Body of pancreas (tissue), 4 donors: ENCODE results near the gene UBE2E1. TPM values are rescaled to one million over a fixed set of nuclear protein-coding genes. Genes with fewer than 3 reads are reported as not detected.

ENCODE experiments used
- ATAC-seq: fragments of 150-250 bp; one replicate; pipeline ENCODE4 v1.9.1; 2016
- DNase-seq, 4 donors: peaks; one replicate each; pipeline ENCODE4 v3.0.0-alpha.2; 2019
- H3K27ac ChIP-seq, 4 donors: fragments of 200-600 bp; sonication (generic); 1 replicate in 3 of 4; 2 replicates in 1 of 4; pipeline versions ENCODE4 v1.5.1 to v1.6.1; 2016 to 2019; ENCODE audit warnings: mild to moderate bottlenecking in 1 of 4, mixed read lengths in 1 of 4, moderate library complexity in 1 of 4
- H3K27me3 ChIP-seq, 2 donors: fragments of 200-600 bp; sonication (generic); one replicate each; pipeline ENCODE4 v1.6.0; 2016; ENCODE audit warnings: mild to moderate bottlenecking in 1 of 2
- H3K36me3 ChIP-seq, 2 donors: fragments of 200-600 bp; sonication (generic); replicated peaks in 1 of 2; 2 replicates each; pipeline ENCODE4 v1.5.1; 2016; ENCODE audit warnings: low read depth in 2 of 2; ENCODE audit not compliant: insufficient read depth in 1 of 2
- H3K4me1 ChIP-seq: fragments of 200-600 bp; sonication (generic); one replicate; pipeline ENCODE4 v1.6.0; 2016
- H3K4me3 ChIP-seq, 2 donors: fragments of 200-600 bp; sonication (generic); 1 replicate in 1 of 2; 2 replicates in 1 of 2; pipeline ENCODE4 v1.5.1; 2016 to 2019
- H3K9me3 ChIP-seq, 3 donors: fragments of 200-600 bp; sonication (generic); 1 replicate in 2 of 3; 2 replicates in 1 of 3; pipeline ENCODE4 v1.5.1; 2016
- POLR2A ChIP-seq, 3 donors: fragments of 450-650 bp; IDR thresholded peaks; one replicate each; pipeline ENCODE4 v1.6.1; 2016; ENCODE audit warnings: antibody characterized with exemption in 3 of 3, mild to moderate bottlenecking in 2 of 3
- WGBS, 2 donors: methylation state at CpG; one replicate each; pipeline ENCODE4 v1.1.5; 2017; 5-methylcytosine and 5-hydroxymethylcytosine counted together
- intact Hi-C: fragments of 100-400 bp; cut with DNase I; formaldehyde crosslinking; loops from one replicate; pipeline ENCODE4 v1.15.1; 2023
- total RNA-seq, 2 donors: library from RNA; depleted of rRNA; stranded (reverse); fragments of >200 nt; gene quantifications; one replicate each; pipeline ENCODE4 v1.1.0, GENCODE V29; 2016
- TF ChIP-seq, protein P1 (sequence below), 7 experiments: fragments of 450-650 bp in 4 of 7; fragments of 200-600 bp in 3 of 7; sonication (generic) in 3 of 7; IDR thresholded peaks; one replicate each; pipeline ENCODE4 v1.5.1; 2016 to 2019; ENCODE audit warnings: antibody characterized with exemption in 7 of 7

UBE2E1 gene
- total RNA-seq, 2 donors from 2014 or later = 21.1 to 30.9 TPM

- WGBS, 2 donors = 91 to 92% methylated on average over 1 of the region's 1 CpG
Measured at GRCh38 chr3:23781051-23781450, 24.7 kb upstream of the UBE2E1 start.

GRCh38 chr3:23781871-23782270 is 23.9 kb upstream of the UBE2E1 start:
- no peak overlapping the region for H3K27ac ChIP-seq
- H3K4me3 ChIP-seq = no peak overlapping the region
- 76 to 92% methylated on average over 1 of the region's 1 CpG for WGBS, 2 donors
- no peak for DNase-seq
- no peak for ATAC-seq
- no peaks in the 10 kb centered on the region for H3K27me3 ChIP-seq
- no peaks in the 10 kb centered on the region for H3K4me1 ChIP-seq
- no peaks in the 10 kb centered on the region for H3K36me3 ChIP-seq
- TF ChIP-seq, protein P1, sequence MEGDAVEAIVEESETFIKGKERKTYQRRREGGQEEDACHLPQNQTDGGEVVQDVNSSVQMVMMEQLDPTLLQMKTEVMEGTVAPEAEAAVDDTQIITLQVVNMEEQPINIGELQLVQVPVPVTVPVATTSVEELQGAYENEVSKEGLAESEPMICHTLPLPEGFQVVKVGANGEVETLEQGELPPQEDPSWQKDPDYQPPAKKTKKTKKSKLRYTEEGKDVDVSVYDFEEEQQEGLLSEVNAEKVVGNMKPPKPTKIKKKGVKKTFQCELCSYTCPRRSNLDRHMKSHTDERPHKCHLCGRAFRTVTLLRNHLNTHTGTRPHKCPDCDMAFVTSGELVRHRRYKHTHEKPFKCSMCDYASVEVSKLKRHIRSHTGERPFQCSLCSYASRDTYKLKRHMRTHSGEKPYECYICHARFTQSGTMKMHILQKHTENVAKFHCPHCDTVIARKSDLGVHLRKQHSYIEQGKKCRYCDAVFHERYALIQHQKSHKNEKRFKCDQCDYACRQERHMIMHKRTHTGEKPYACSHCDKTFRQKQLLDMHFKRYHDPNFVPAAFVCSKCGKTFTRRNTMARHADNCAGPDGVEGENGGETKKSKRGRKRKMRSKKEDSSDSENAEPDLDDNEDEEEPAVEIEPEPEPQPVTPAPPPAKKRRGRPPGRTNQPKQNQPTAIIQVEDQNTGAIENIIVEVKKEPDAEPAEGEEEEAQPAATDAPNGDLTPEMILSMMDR (IDR thresholded peaks at IDR 0.05) = no peak
- TF ChIP-seq POLR2A (IDR thresholded peaks at IDR 0.05) = no peak
- no peaks in the 10 kb centered on the region for H3K9me3 ChIP-seq
- intact Hi-C loops = no loop called here

More at GRCh38 chr3:23781051-23781450, 24.7 kb upstream of the UBE2E1 start:
- Histone ChIP-seq H3K9me3 (no peaks in the 10 kb centered on the region), H3K36me3 (no peaks in the 10 kb centered on the region), H3K27ac (no peak overlapping the region), H3K27me3 (no peaks in the 10 kb centered on the region), H3K4me3 (no peak overlapping the region), H3K4me1 (no peaks in the 10 kb centered on the region)
- TF ChIP-seq POLR2A (IDR thresholded peaks at IDR 0.05) = no peak
- DNase-seq (no peak), ATAC-seq (no peak)
- intact Hi-C loops = no loop called here

DNA sequence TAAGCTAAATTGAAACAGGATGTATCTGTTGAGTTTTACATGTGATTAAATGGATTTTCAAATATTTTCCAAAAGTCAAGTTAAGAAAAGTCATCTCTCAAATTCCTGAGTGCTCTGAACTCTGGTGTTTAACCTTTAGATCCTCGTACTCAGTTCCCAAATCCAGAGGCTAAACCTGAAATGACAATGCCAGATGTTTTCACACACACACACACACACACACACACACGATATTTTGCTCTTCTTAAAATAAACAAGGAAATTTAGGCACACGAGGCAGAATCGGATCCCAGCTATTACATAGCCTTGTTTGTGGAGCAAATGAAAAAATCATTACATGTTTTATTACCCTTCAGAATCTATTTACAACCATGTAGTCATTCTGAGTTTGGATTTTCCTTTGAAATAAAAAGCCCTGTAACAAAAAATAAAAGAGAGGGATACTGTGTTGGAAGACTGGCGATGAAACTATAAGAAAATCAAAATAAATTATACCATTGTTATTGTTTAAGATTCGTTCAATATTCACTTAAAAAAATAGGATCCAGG is 20.6 kb upstream of the UBE2E1 start:
- ATAC-seq (no peak), DNase-seq (no peak)
- no peaks in the 10 kb centered on the region for H3K4me1 ChIP-seq
- no peak overlapping the region for H3K27ac ChIP-seq
- H3K4me3 ChIP-seq = no peak overlapping the region
- no peaks in the 10 kb centered on the region for H3K27me3 ChIP-seq
- H3K9me3 ChIP-seq = no peaks in the 10 kb centered on the region
- WGBS, 2 donors = 36 to 44% methylated on average over 6 of the region's 6 CpGs
- intact Hi-C loops = no loop called here
- TF ChIP-seq, protein P1 (IDR thresholded peaks at IDR 0.05) = no peak
- no peak for TF ChIP-seq POLR2A (IDR thresholded peaks at IDR 0.05)
- no peaks in the 10 kb centered on the region for H3K36me3 ChIP-seq

DNA sequence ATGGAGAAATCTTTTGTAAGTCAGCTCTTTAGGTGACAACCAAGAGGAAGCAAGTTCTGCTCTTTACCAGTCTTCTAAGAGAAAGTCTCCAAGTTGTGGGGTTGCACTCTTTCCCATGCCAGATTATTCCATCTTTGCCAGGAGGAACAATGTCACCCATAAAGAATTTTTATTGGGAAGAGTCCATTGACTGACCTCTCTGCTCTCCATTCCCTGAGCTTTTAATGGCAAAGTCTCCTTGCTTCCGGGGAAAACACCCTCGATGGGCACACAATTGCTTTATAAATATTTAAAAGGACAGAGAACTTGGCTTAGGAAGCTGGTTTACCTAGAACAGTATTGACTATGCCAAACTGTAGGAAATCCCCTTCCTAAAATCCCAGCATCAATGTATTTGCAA is 19.9 kb upstream of the UBE2E1 start:
- DNase-seq = no peak
- Histone ChIP-seq H3K9me3 (no peaks in the 10 kb centered on the region), H3K4me3 (no peak overlapping the region), H3K36me3 (no peaks in the 10 kb centered on the region), H3K27me3 (no peaks in the 10 kb centered on the region), H3K4me1 (no peaks in the 10 kb centered on the region), H3K27ac (no peak overlapping the region)
- WGBS, 2 donors = 47 to 49% methylated on average over 2 of the region's 2 CpGs
- TF ChIP-seq POLR2A (IDR thresholded peaks at IDR 0.05) = no peak
- TF ChIP-seq, protein P1 (IDR thresholded peaks at IDR 0.05) = no peak
- no peak for ATAC-seq
- intact Hi-C loops = no loop called here

DNA sequence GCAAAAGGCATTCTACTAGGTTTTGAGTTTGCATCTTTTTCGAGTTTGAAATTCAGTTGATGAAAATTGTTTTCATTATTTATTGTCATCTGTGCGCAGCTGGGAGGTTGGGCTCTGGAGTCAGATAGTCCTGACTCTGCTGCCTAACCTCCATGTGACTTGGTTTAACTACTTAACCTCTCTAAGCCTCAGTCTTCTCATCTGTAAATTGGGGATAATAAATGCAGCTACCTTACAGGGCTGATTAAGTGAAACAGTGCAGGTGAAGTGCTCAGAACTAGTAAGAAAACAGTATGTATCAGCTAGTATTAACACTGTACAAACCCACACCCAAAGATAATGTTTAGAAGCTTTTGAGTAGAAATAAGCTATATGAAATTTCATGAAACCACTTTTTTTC is 14.1 kb upstream of the UBE2E1 start:
- ATAC-seq = no peak
- no peak for TF ChIP-seq POLR2A (IDR thresholded peaks at IDR 0.05)
- TF ChIP-seq, protein P1 (IDR thresholded peaks at IDR 0.05) = no peak
- Histone ChIP-seq H3K27me3 (no peaks in the 10 kb centered on the region), H3K4me3 (no peak overlapping the region), H3K36me3 (no peaks in the 10 kb centered on the region), H3K9me3 (no peaks in the 10 kb centered on the region), H3K4me1 (no peaks in the 10 kb centered on the region), H3K27ac (no peak overlapping the region)
- no peak for DNase-seq
- 73 to 77% methylated on average over 2 of the region's 2 CpGs for WGBS, 2 donors
- intact Hi-C loops = no loop called here
